MV-4-11 (cell line): Measurements from ENCODE around the gene C20orf204.
A peak's percentile ranks its signal among the peaks of the same experiment; 100 is the strongest.

Experiments used
- DNase-seq: peaks from one replicate; lab custom pipeline; 2025; lab: John Stamatoyannopoulos, UW

C20orf204 gene

DNA sequence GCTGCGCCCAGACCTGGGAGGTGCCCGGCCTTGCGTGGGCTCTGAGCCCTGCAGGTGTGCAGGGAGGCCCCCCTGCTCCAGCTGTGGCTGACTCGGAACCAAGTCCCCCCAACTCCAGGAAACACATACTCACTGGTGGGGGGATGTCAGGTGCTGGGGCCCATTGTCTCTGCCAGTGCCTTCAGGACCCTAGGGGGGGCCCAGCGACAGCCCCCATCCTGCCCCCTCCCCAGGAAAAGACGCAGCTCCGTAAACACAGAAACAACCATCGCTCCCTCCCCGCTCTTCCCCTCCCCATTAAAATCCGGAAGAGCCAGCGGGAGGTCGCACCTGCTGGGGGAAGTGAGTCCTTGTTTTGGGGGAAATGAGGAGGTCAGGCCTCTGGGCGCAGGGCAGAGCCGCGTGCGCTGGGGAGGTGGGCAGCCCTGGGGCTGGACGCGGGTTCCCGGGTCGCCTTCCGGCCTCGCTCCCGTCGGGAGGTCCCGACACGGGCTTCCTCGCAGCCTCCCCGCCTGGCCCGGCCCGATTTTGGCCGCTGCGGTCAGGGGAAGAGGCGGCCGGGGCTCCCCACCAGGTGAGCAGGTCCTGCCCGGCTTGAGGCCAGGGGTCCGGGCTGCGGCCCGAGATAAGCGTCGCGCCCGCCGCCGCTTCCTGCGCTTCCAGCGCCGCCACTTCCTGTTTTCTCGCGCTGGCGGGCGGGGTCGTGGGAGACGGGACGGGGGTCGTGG is 6.2 kb downstream of the C20orf204 start:
- peak; percentile 17 for DNase-seq

DNA sequence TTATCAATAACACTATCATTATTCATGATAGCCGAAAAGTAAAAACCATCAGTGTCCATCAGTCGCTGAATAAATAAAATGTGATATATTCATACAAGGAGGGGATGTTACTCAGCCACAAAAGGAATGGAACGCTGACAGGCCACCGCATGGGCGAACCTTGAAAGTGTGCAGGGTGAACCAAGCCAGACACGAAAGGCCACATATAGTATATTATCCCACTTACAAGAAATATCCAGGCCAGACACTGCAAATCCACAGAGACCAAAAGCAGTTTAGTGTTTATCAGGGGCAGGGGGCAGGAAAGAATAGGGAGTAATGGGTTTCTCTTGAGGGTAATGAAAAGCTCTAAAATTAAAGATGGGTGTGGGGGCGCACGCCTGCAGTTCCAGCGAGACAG is 7.8 kb downstream of the C20orf204 start:
- no peak for DNase-seq

DNA sequence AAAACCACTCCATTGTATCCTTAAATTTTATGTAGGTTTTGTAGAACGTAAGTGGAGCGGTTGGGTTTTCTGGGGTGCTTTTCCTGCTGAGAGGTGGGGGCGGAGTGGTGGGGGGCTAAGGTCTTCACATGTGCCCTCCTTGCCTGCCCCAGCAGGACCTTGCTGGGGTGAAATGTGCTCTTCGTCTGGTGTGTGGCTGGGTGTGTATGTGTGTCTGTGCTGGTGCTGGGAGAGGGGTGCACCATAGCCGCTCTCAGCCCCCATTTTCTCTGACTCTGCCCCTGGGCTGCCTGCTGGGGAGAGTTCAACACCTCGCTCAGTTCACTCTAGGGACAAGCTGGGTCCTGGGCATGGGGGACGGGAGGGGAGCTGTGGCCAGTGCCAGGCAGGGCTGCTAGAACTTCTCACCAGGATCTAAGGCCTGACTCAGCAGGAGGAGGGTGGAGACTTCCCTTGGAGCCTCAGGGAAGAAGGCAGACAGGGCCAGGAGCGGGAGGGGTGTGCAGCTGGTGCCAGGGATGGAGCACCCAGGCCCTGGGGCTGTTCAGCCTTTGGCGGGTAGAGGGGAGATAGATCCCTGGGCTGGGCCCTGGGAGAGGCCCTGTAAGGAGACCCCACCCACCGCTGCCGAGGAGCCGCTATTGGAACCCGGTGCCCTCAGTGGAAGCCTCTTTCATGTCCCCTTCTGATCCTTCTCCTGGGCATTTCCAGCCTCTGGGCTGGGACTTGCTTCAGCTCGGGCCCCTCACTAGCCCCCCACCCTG is 8.7 kb downstream of the C20orf204 start:
- no peak for DNase-seq

DNA sequence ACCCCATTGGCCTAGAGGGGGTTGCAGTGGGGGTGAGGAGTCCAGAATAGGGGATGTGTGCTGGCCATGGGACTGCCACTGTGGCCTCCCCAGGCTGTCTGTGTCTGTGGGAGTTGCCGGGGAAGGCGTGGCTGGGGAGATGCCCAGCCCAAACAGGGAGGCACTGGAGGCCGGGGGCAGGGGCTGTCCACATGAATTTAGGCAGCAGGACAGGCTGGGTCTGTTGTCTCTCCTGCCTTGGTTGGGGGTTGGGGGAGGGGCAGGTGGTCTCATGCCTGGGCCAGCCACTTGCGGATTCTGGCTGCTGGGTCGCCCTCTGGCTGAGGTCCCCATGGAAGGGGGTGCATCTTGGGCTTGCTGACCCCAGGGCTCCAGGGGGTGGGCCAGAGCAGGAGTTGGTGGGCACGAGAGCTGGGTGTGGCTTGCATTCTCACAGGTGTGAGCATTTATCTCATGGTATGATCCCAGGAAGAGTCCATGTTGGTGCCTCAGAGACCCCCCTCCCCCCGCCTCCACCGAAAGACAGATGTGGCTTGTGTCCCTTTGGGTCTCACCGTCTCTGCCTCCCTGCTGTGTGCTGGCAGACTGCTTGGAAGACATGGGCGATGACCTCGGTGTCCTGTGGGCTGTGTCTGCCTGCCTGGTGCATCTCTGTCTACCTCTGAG is 9.5 kb downstream of the C20orf204 start:
- no peak for DNase-seq

DNA sequence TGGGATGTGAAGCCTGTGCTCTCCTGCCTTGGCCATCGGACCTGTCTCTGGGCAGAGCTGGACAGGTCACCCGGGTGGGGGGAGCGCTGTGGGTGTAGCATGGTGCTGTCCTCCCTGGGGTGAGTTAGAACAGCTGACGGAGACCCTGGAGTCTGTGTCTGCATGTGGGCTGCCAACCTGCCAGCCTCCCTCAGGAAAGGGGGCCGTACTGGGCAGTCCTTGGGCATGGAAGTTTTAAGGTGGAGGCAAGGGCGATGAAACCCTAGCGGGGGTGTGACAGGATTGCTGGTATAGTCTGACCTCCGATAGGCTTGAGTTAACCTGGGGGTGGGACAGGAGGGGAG is 11.0 kb downstream of the C20orf204 start:
- DNase-seq = no peak

DNA sequence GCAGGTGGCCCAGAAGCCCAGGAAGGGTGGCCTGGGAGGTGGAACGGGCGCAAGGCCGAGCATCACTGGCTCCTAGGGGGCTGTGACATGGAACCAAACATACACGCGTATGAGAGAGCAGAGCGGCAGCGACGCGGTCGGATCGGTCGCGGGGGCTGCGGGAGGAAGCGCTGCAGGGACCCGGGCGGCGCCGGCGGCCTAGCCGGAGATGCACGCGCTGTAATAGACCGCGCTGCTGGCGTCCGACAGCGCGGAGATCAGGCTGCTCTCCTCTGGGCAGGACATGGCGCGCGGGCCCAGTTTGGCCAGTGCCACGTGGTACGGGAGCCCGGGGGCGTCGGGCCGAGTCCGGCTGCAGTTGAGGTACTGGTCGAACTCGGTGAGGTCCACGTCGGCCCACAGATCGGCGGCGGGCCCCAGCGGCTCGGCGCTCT is 12.0 kb downstream of the C20orf204 start:
- no peak for DNase-seq

DNA sequence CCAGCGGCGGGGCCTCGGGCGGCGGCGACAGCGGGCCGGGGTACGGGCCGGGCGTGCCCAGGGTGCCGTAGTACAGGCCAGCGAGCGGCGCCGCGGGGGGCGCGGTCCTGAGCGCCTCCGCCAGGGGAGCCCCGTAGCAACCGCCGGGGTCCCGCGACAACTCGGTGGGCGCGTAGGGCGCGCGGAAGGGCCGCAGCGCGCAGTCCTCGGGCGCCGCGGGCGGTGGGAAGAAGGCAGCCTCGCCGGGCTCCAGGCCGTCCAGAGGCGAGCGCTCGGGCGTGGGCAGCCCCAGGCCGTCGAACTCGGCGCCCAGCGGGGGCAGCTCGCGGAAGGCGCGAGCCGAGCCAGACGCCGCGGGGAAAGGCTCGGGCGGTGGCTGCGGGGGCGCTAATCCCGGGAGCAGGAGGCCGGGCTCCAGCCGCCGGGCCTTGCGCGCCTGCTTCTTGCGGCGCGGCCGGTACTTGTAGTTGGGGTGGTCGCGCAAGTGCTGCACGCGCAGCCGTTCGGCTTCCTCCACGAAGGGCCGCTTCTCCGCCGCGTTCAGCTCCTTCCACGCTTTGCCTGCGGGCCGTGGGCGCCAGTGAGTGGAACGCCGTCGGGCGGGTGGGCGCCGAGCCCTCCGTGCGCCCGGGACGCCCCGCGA is 12.5 kb downstream of the C20orf204 start:
- no peak for DNase-seq

DNA sequence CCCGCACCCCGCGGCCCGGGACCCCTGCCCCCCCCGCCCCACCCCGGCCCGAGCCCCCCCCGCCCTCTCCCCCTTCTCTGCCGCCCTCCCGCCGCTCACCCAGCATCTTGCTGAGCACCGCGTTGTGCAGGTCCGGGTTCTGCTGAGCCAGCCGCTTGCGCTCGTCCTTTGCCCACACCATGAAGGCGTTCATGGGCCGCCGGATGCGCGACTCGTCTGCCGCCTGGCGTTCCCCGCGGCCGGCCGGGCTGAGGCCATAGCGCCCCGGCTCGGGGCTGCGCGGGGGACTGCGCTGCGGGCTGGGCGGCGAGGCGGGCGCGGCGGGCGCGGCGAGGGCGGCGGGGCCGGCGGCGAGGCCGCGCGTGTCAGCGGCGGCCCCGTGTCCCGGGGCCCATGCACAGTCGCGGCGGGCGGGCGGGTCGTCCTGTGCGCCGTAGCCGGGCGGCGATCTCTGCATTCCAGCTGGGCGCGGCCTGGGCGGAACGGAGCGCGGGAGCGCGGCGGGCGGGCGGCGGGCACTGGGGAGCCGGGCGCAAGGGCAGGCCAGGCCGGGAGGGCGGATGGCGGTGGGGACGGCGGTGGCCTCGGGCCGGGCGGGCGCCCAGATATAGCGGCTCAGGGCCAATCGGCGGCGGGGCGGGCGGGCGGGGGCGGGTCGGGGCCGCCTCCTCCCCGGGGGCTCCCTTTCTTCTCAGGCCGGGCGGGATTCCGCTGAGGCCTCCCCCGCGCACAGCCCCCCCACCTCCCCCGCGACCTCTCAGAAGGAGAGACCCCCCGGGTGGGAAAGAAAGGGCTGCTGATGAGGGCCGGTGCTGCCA is 13.3 kb downstream of the C20orf204 start, which contains the start of gene SOX18:
Gene SOX18, minus strand, starts transcription at position 580 of the 818 bp plus-strand sequence. Its CDS starts 123 bp downstream, at position 457.
- DNase-seq = no peak

DNA sequence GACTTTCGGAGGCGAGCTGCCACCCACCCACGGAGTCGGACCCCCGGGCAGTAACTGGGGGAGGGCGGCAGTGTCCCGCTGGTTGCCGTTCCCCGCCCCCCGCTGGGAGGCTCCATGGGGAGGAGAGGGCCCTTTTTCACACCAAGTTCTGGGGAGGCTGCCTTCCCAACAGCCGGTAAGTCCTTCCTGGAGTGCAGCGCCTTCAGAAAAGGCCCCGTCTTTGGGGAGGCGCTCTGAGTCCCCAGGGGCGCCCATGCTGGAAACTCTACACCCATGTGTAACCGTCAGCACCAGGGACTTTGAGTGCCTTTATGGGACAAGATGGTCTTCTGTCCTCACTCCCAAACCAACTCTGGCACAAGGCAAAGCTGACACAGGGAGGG is 13.9 kb downstream of the C20orf204 start:
- DNase-seq = no peak

DNA sequence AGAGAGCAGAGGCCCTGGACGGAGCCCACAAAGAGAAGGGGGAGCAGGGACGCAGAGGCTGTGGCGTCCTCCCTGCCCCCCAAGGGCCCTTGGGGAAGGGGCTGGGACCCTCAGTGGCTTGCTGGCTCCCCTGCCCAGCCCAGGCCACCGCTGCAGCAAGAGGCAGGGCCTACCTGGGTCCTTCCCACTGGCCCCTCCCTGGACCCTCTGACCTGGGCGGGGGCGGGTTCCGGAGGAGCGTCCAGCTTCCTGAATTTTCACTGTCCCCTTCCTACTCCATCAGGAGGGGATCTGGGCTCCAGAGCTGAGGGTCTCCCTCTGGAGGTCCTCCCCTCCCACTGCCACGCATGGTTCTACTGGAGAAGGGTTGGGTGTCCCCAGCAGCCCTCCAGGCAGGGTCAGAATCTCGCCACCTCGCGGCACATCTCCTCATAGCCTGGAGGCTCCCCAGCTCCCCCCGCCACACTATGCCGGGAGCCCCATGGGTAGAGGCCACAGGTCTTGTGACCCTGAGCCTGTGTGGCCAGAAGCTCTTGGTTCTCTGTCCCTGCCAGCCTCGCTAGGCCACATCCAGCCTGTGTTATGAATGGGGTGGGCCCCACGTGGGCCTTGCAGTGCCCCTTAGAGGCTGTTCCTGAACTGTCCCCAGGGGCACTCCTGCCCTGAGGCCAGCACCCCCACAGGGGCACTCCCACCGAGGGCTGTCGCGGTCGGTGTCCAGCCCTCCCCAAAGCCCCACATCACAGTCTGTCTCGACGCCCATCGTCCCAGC is 14.5 kb downstream of the C20orf204 start:
- no peak for DNase-seq

DNA sequence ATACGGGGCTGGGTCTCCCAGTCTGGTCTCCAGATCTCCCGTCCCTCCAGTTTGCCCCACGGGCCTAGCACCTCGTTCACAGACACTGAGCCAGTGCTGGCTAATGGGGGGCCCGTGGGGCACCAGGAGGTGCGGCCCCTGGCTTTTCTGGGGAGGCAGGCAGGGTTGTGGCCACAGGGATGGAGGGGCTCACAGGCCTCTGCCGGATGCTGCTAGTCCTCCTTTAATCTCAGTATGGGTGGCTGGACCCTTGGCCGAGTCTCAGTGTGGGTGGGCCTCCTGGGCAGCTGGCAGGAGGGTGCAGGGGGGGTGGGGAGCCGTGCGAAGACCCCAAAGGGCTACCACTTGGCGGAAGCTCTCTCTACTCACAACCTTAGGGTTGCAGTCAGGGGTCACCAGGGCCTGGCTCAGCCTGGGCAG is 15.1 kb downstream of the C20orf204 start:
- no peak for DNase-seq

DNA sequence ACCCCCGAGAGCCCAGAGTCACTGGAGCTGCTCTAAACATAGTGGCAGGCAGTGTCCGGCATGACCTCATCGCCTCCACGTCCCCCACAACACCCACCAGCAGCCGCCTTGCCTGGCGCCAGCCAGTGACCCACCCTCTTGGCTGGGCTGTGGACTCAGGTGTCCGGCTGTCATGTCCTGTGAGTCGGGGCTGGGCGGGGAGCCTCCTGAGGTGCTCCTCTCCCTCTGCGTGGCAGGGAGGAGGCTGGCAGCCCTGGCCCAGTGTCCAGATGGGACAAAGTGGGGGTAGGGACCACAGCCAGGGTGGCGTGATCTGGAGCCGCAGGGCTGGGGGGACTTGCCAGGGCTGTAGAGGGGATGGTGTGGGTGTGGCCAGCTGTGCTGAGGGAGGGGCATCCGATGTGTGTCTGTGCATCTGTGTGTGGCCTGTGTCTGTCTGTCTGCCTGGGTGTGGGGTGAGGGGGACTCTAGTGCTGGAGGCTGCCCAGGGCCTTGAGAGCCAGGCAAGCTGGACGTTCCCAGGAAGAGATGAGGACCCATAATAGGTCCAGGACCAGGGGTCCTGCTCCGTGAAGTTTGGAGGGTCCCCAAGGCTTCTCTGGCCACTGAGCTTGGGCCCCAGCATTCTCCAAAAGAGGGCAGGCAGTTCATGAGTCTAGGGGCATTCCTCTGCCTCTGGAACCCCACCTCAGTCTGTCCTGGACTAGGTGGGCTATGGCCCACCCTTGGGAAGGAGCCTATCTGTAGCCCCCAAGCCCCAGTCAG is 15.8 kb downstream of the C20orf204 start:
- no peak for DNase-seq

DNA sequence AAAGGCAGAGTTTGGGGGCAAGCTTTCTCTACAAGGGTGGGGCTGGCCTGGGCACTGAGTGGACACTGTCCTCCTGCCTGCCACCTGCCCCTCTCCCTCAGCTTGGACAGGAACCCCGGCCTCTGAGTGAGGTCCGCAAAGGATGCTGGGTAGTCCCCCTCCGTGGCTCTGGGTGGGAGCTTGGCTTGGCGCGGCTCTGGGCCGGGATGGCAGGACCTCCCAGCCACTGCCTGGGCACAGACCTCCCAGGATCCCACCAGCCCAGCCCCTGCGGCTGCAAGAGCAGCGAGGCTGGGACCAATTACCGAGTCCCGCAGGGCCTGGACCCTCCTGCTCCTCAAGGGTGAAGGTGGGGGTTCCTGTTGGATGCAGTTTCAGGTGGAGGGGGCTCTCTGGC is 16.3 kb downstream of the C20orf204 start:
- no peak for DNase-seq

DNA sequence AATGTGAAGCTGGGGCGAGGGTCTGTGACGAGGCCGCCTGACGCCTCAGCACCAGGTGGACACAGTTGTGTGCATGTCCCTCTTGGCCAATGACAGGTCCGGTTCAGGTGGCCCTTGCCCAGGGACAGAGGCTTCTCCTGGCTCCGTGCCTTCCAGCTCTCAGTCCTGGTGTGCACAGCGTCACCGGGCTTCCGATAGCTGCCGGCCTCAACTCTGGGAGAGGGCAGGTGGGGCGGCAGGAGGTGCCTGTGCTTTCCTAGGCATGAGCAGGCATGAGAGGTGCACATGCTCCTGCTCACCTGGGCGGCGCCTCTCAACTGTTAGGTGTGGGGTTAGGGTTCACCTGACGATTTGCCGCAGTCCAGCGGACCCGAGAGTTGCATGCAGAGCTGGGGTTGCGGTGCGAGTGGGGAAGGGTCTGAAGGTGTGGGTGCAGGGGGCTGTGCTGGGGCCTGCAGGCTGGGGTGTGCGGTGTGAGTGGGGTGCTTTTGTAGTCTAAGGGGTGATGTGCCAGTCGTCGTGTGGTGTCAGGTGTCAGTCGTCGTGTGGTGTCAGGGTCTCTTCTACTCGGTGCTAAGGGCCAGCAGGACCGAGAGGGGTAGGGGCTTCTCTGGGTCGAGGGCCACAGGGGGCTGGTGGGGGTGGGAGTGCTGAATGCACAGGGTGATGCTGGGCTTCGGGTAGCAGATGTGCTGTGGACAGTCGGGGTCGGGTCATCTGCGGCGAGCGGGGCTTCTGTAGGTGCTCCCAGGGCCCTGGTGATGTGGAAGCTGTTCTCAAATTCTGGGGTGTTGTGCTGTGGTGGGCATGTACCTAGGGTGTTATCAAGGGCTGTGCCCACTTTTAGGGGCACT is 17.2 kb downstream of the C20orf204 start:
- DNase-seq = no peak

DNA sequence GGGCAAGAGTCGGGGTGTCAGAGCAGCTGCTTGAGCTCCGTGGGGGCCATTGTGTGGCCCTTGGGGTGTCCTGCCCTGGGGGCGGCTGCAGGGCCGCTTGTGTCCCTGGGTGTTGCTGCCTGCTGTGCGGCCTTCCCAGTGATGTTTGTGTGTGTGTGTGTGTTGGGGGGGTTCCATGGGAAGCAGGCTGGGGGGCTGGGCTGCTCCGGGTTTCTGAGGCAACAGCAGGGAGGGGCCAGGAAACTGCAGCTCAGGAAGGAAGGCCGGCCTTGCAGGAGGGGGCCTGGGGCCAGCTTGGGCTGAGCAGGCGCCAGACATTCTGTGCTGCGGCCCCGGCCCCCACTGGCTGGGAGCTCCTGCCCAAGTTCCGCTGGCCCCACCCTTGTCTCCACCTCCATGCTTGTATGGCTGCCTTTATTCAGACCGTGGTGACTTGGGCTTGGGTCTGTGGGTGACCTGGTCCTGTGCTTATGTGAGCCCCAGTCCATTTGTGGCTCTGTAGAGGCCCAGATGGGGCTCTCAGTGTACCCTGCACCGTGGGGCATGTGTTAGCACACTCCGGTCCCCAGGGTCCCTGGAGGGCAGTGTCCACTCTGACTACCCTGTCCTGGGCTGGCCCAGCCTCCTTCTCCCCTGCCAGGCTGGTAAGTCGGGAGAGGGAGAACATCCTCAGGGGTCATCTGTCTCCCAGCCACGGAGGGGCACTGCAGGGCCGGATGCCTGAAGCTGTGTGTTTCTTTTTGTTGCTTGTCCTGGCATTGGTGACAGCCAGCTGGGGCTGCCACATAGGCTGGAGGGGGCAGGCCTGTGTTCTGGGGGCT is 18.1 kb downstream of the C20orf204 start:
- DNase-seq = peak; percentile 30

DNA sequence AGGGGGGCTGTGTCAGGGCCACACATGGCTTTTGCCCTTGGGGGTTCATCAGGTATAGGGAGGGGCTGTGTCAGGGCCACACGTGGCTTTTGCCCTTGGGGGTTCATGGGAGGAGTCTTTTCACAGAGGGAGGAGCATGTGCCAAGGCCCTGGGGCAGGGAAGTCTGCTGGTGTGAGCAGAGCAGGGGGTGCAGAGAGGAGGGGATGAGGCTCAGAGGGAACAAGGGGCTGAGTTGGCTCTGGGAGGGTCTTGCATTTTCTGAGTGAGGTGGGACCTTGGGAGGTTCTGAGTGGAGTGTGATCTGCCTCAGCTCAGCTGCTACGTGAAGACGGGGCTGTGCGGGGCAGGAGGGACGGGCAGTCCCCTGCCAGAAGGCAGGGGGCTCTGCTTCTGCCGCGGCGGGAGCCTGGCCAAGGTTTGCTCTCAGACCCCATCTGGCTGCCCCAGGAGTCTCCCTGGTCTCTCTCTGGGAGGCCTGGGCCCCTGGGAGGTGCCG is 19.5 kb downstream of the C20orf204 start:
- DNase-seq = no peak

DNA sequence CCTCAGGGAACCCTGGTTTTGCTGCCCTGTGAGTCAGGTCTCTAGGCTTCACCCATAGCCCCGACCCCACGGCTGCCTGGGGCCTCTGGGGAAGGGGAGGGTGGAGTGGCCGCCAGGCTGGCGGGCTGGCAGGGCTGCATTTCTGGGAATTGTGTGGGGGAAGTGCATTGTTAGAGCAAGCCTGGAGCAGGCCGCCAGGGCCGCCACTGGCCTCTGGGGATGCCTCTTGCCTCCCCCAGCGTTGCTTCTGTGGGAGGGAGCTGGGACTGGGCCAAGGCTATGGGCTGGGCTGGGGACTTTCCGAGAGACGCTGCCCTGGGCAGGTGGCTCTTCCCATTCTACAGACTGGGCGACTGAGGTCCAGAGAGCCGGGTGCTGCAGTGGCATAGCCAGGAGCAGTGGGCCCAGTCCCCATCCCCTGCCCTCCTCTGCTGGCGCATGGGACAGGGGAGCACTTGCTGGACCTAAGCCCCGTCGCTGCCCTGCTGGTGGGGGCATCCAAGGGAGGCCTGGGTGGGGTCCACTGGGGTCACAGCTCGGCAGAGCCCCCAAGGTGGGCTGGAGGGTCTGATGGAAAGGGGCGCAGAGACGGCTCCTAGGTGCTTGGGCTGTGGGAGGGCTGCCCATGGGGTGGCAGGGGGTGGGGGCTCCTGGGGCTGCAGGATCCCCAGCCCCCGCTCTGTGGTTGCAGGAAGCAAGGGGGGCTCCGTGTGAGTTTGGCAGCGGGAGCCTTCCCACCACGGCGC is 20.1 kb downstream of the C20orf204 start:
- DNase-seq = peak; percentile 25

DNA sequence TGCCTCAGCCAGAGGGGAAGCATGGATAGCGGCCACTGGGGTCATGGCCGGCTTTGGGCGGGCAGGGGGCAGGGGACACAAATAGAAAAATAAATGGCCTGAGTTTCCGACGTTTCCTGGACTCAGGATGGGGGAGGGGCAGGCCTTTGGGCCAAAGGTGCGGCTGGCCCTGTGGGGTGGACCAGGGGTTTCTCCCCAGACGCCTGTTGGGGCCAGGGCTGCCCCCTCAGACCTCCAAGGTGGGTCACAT is 20.6 kb downstream of the C20orf204 start:
- DNase-seq = no peak
